ENCODE measurements around the gene PXDN.

- TF ChIP-seq, protein P1, sequence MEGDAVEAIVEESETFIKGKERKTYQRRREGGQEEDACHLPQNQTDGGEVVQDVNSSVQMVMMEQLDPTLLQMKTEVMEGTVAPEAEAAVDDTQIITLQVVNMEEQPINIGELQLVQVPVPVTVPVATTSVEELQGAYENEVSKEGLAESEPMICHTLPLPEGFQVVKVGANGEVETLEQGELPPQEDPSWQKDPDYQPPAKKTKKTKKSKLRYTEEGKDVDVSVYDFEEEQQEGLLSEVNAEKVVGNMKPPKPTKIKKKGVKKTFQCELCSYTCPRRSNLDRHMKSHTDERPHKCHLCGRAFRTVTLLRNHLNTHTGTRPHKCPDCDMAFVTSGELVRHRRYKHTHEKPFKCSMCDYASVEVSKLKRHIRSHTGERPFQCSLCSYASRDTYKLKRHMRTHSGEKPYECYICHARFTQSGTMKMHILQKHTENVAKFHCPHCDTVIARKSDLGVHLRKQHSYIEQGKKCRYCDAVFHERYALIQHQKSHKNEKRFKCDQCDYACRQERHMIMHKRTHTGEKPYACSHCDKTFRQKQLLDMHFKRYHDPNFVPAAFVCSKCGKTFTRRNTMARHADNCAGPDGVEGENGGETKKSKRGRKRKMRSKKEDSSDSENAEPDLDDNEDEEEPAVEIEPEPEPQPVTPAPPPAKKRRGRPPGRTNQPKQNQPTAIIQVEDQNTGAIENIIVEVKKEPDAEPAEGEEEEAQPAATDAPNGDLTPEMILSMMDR (conservative IDR thresholded peaks at IDR 0.05; ENCODE audit: low read depth, low read length), result no peak
- TF ChIP-seq EZH2phosphoT487 (IDR thresholded peaks at IDR 0.05; ENCODE audit: borderline replicate concordance, low read length) (no peak), EZH2 (IDR thresholded peaks at IDR 0.05; ENCODE audit: low read length, unreplicated experiment) (no peak)
Observed at GRCh38 chr2:1688161-1688560, 56.2 kb downstream of the PXDN start.

Measured in PC-3 (cell line).